Measurements from ENCODE around the gene HIC1.
A peak's percentile ranks its signal among the peaks of the same experiment; 100 is the strongest.

Gene HIC1

DNA sequence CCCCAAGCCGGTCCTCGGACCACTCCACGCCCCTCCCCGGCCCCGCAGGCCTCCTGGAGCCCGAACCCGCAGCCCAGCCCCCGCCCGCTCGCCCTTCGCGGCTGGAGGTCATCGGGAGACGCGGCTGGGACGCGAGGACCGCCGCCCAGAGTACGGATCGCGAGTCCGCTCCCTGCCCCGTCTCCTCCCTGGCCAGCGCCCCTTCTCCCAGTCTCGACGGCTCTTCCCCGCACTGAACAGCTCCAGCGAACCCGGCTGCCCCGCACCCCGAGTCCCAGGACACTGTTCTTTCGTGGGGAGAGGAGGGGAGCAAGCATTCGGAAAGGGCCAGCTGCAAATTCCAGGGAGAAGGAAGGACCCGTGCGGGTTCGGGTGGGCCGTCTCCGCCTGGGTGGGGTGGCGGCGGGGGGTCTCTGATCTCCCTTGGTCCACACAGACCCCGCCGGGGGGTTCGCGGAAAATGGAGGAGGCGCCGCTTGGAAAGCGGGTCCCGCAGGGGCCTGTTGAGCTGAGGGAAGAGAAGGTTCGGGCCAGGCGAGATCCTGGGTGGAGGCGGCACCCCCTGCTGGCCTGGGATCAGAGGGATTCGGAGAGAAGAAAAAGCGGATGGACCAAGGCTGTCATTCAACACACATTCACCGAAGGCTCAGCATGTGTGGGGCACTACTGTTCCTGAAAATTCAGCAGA lies 29.1 kb upstream of the HIC1 start:
- no peak for DNase-seq (ENCODE audit: low read depth in 2 of 2)

DNA sequence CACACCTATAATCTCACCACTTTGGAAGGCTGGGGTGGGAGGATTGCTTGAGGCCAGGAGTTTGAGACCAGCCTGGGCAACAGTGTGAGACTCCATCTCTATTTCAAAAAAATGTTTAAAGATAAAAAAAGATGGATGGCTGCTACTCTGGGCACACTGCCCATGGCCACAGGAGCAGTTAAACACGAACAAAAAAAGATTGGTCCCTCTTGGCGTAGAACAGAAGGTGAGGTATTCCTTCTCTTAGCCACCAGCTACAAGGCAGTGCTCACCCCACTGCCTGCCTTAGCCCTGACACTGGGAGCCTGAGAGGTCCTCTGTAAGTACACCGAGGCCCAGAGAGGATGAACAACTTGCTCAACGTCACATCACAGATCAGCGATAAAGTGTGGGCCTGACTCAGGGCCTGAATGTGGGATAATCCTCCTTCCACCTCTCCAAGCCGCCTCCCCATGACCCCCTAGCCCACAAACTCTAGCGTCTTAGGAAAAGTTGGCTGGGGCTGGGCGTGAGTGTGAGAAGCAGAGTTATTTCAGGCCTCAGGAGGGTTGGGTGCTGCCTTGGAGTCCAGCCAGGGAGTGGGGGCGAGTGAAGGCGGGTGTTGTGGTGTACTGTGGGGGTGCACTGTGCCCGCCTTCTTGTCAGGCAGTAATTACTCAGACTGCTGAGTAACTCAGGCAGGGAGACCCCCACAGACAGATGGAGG lies 27.2 kb upstream of the HIC1 start:
- no peak for DNase-seq (ENCODE audit: low read depth in 2 of 2)

DNA sequence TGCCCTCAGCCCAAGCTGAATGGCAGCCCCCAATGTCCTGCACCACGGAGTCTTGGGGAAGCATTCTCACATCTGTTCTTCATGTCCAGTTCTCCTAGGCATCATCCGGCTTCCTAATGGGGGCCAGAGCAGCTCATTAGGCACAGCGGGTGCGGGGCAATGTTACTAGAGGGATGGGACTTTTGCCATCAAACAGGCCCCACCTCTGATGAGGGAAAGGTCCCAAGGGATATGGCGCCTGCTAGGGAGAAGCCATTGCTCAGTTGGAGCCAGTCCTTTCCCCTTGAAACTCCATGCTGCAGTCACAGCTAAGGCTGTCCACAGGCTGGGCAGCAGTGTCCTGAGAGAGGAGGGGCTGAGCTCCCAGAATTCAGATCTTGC lies 26.7 kb upstream of the HIC1 start:
- DNase-seq (ENCODE audit: low read depth in 2 of 2), result no peak

DNA sequence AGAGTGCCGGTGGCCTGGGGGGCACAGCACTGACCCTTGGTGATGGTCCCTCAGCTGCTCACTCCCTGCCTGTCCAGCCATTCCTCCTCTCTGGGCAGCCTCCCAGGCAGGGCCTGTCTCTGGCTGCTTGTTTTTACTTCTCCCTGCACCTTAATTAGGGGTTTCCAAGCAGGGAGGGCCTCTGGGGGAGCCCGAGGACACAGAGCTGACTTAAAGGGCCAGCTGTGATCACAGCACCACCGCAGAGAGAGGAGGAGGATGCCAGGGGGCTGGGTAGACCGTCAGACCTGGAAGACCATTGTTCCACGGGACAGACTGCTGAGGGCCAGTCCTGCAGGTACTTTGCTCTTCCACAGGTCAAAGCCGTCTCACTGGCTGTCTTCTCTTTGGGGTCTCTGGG lies 26.2 kb upstream of the HIC1 start:
- DNase-seq (ENCODE audit: low read depth in 2 of 2), result no peak

DNA sequence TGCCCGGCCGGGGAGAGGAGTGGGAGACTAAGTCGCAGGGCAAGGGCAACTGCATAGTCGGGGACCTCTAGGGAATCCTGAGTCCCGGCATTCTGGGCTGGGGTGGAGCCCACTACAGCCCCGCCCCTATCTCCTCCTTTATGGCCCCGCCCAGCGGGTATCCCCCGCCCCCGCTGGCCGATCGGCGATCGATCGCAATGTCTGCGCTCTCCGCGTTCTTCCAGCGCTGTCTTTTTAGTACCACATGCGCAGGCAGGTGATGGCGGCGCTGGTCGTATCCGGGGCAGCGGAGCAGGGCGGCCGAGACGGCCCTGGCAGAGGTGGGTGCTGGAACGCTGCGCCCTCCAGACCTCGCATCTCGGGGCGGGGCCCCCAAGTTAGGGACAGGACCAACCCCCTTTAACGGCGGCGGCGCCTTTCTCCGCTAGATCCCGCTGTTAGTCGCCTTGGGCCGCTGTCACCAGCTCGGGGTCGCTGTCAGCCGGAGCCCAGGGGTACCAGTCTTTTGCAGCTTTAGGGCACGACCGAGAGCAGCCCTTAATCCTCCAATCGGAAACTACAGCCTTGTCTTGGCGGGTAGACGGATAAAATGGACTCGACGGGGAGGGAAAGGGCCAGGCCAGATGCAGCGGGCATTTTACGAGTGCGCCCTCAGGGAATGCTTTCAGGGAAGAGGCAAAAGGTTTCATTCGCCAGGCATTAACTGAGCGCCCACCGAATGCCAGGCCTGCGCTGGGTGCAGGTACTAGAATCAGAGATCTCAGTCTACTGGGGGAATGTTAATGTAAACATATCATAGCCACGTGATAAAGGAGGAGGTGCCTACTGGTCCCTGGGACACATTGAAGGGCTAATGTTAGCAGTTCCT lies 24.8 kb upstream of the HIC1 start, which contains the start of gene DPH1:
Gene DPH1, plus strand, starts transcription at position 243 of the 868 bp plus-strand sequence. Its CDS starts 17 bp downstream, at position 260.
- peak; percentile 73 to 79 for DNase-seq (ENCODE audit: low read depth in 2 of 2)

DNA sequence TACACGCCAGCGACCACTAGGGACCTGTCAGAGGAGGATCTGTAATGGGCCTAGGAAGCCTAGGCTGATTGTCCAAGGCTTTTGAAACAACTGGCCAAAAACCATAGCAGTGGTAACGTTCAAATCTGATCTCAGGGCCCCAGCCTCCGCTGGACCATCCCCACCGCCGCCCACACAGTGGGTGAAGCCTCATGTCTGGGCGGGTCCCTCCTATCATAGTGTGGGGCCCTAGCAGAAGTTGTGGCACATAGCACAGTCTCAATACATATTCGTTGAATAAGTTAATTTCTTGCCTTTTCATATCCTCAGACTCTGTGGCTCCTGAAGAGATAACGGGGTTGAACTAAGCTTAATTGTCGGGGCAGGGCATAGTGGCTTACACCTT lies 24.1 kb upstream of the HIC1 start:
- peak in 1 of 2 donors; percentile 30 for DNase-seq (ENCODE audit: low read depth in 2 of 2)

DNA sequence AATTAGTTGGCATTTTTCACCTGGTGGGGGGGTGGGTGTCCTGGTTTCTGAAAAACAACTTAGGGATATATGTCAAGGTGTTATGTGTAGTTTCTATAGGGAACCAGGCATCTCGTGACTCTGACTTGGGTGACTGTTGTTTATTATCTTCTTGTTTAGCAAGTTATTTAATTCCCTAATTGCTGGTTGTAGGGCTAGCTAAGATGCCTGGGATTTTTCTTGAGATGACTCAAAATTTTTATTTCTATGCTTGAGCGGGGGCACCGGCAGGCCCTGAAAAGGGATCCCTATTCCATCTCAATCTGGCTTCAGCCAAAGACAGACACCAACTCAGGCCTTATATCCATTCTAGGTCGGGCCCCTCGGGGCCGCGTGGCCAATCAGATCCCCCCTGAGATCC lies 21.8 kb upstream of the HIC1 start:
- no peak for DNase-seq (ENCODE audit: low read depth in 2 of 2)

DNA sequence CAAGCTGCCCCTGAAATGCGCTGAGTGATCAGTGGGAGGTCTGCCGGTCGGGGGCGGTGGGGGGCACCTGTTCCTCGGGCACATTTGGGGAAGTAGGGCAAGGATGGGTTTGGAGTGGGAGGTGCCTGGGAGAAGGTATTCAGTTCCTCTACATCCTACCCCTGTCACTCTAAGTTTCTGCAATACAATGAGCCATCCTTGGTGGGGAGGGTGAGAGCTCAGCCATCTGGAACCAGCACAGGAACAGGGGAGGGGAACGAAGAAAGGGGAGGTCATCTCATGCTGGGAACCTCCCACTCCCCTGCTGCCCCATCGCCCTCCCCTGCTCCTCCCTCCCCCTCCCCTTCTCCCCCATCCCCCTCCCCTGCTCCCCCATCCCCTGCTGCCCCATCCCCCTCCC lies 20.7 kb upstream of the HIC1 start:
- no peak for DNase-seq (ENCODE audit: low read depth in 2 of 2)

DNA sequence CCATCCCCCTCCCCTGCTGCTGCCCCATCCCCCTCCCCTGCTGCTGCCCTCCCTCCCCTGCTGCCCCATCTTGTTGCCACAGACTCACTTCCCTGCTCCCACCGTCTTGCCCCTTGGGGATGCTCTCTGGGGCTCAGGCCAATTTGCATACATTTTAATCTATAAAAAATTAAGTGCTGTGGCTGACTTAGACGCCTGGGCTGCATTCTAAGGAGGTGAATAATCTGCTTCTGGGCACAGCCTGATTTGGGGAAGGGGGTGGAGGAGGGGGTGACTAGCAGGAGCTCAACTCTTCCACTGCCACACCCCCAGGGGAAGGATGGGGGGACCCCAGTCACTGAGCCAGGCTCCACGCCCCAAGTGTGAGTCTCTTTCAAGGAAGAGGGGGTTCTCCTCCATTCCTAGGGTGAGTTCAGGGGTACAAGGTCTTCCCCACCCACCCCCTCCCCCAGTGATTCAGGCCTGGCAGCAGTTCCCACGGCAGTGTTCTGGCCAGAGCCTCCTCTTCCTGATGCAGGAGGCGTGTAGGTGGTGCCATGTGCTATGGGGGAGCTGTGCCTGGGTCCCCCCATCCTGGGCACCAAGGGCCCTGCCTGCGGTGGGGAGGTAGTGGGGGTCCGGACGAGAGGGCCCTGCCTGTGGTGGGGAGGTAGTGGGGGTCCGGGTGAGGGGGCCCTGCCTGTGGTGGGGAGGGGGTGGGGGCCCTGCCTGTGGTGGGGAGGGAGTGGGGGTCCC lies 19.9 kb upstream of the HIC1 start:
- DNase-seq (ENCODE audit: low read depth in 2 of 2), result no peak

DNA sequence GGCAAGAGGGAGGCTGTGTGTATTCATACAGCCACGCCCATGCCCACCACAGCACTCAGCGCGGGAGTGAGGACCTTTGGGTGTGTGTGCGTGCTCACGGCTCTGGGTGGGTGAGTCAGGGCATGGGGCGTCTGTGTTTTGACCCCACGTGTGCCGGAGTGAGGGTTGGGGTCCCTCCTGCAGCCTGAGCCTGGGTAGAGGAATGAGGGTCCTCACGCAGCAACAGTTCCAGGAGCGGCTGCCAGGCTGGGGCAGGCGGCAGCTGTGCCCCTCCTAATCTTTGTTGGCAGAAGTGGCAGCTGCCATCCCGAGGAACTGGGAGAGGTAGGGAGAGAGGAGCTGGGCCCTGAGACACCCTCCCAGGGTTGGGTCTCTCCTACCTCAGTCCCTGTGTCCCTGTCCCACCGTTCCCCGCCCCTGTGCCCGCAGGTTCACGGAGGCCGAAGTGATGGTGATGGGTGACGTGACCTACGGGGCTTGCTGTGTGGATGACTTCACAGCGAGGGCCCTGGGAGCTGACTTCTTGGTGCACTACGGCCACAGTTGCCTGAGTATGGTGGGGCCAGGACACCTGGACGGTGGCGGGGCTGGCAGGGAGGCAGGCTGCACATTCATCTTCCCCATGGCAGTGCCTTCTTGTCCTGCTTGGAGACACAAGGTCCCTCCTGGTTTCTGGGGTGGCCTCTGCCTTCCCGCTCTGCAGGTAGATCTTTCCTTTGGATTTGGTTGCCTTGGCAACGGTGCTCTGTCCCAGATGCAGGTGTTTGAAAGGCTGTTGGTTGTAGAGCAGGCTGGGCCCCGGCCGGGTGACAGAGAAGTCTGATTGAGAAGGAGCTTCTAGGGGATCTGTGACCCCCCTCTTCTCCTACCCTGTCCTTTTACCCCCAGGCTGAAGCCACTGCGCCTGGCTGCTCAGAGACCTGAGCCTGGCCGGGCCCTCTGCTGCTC lies 19.1 kb upstream of the HIC1 start:
- DNase-seq (ENCODE audit: low read depth in 2 of 2), result no peak

DNA sequence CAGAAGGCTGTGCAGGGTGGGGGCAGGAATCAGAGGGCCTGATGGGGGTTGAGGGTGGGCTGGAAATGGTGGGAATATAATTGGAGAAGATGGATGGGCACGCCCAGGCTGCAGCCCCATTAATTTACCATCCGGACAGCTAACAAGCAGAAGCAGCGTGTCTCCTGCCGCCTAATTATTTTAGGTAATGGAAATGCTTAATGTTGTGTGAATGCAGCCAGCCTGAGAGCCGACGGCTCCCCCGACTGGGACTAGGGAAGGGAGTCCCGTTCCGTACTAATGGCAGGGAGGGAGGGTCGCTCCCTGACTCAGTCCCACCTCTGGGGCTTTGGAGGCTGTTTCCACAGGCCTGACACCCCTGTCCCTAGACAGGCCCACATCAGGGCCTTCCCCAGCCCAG lies 17.7 kb upstream of the HIC1 start:
- no peak for DNase-seq (ENCODE audit: low read depth in 2 of 2)

DNA sequence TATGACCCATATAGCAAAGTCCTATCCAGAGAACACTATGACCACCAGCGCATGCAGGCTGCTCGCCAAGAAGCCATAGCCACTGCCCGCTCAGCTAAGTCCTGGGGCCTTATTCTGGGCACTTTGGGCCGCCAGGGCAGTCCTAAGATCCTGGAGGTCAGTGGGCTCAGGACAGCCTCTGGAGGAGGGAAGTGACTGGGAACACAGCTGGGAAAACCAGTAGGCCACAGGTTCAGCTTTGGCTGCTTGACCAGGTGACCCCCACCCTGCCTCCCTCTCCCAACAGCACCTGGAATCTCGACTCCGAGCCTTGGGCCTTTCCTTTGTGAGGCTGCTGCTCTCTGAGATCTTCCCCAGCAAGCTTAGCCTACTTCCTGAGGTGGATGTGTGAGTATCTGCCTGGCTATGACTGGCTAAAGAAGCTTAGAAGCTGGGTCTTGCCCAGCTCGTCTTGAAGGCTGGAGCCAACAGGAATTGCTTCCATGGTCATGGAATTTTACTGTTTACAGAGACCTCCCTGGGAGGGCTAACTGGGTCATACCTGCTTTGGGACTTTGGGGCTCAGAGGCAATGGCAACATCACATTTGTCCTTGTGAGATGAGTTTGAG lies 14.6 kb upstream of the HIC1 start:
- DNase-seq (ENCODE audit: low read depth in 2 of 2), result no peak

DNA sequence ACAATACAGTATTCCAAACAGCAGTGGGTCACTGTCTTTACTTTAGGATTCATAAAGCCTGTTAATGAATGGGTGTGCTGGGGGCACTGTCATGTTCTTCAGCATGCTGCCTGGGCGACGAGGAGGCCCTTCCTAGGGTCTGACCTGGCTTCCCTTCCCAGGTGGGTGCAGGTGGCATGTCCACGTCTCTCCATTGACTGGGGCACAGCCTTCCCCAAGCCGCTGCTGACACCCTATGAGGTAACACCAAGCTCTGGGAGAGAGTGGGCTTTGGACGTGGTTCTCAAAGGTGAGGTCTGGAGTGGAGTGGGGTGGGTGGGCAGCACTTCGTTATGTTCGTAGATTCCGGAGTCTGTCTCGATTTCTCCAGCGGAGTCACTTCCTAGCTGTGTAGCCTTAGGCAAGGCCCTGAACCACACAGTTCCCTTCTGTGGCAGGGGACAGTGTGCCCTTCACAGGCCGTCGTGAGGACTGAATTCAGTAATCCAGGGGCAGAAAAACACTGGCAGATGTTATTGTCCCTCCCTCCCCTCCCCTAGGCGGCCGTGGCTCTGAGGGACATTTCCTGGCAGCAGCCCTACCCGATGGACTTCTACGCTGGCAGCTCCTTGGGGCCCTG lies 13.9 kb upstream of the HIC1 start:
- DNase-seq (ENCODE audit: low read depth in 2 of 2), result no peak

DNA sequence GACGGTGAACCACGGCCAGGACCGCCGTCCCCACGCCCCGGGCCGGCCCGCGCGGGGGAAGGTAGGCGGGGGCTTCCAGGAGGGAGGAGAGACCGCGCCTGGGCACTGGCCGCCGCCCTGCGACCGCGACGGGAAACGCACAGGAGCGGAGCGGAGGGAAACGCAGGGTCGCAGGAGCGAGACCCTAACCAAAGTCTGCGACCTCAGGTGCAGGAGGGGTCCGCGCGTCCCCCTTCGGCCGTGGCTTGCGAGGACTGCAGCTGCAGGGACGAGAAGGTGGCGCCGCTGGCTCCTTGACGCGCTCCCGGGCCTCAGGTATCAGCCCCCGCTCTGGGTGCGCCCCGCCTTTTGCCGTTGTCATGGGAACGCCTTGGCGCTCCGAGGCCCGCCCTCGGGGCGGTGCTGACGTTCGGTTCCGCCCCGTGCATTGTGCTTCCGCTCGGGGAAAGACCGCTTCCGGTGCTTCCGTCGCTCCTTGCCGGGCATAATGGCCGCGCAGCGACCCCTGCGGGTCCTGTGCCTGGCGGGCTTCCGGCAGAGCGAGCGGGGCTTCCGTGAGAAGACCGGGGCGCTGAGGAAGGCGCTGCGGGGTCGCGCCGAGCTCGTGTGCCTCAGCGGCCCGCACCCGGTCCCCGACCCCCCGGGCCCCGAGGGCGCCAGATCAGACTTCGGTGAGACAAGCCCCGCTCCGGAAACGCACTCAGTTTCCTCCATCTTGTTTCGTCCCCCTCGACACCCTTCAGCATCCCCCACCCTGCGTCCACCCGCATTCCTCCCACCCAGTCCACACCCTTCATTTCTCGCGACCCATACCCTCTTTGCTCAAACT lies 13.1 kb upstream of the HIC1 start, which contains the start of gene OVCA2:
Gene OVCA2, plus strand, starts transcription at position 462 of the 829 bp plus-strand sequence. Its CDS starts 26 bp downstream, at position 488.
- peak; percentile 94 to 95 for DNase-seq (ENCODE audit: low read depth in 2 of 2)

DNA sequence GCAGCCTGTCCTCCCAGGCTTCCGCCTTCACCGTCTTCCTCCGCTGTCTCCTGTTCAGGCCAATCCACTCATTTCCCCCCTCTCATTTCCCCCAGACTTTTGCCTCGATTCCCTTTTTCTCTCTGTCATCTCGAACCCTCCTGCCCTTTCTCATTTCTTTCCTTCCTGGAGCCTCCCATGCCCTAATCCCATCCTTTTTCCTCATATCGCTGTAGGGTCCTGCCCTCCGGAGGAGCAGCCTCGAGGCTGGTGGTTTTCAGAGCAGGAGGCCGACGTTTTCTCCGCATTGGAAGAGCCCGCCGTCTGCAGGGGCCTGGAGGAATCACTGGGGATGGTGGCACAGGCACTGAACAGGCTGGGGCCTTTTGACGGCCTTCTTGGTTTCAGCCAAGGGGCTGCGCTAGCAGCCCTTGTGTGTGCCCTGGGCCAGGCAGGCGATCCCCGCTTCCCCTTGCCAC lies 12.5 kb upstream of the HIC1 start:
- DNase-seq (ENCODE audit: low read depth in 2 of 2), result no peak

DNA sequence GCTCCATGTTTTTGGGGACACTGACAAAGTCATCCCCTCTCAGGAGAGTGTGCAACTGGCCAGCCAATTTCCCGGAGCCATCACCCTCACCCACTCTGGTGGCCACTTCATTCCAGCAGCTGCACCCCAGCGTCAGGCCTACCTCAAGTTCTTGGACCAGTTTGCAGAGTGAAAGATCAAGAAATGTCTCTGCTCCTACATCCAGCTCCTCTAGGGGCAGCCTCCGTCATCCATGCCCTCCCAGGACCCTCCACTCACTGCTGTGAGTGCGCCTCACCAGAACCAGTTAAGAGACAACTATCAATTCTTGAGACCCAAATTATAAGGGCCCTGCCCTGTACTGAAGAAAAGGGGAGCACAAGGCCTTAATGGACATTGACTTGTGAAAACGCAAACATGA lies 12.0 kb upstream of the HIC1 start:
- DNase-seq (ENCODE audit: low read depth in 2 of 2), result no peak

DNA sequence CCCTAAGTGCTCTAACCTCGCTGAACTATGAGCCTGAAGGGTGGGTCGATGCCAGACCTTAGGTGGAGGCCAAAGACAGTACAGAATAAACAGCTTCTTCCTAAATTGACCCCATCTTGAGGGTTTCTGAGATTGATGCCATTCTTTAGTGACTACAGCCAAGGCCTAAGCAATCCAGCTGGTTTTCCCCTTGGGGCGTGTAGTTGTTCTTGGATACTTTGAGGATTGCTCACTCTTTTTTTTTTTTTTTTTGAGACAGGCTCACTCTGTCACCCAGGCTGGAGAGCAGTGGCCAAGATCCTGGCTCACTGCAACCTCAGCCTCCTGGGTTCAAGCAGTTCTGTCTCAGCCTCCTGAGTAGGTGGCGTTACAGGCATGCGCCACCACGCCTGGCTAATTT lies 11.1 kb upstream of the HIC1 start:
- DNase-seq (ENCODE audit: low read depth in 2 of 2), result no peak

DNA sequence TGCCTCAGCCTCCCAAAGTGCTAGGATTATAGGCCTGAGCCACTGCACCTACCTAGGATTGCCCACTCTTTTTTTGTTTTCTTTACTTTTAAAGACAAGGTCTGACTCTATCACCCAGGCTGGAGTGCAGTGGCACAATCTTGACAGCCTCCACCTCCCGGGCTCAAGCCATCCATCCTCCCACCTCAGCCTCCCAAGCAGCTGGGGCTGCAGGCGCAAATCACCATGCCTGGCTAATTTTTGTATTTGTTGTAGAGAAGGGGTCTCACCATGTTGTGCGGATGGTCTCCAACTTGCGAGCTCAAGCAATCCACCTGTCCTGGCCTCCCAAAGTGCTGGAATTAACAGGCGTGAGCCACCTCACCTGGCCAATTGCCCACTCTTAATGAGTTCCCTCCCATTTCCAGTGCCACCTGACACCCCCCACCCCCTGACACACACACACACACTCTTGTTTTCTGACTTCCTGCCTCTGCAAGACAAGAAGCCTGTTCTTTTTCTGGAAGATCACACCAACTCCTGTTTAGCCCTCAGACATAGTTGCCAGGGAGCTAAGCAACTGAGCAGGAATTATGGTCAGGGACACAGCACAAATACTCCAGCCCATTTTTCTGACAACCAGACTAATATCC lies 10.5 kb upstream of the HIC1 start:
- no peak for DNase-seq (ENCODE audit: low read depth in 2 of 2)
